Endodermal cell (in vitro differentiated cells): ENCODE data around the gene CXXC5. TPM values are rescaled to one million over a fixed set of nuclear protein-coding genes. Genes with fewer than 3 reads are reported as not detected.

Experiments used
- DNase-seq: peaks from one replicate; pipeline ENCODE4 v3.0.0-alpha.2; 2017
- H3K27ac ChIP-seq: 2 replicates; pipeline ENCODE4 v1.5.1; 2013; ENCODE audit warnings: mild to moderate bottlenecking, low read depth, low read length, moderate library complexity
- H3K27me3 ChIP-seq: 2 replicates; pipeline ENCODE4 v1.6.1; 2013; ENCODE audit warnings: mild to moderate bottlenecking, low read length, moderate library complexity; ENCODE audit not compliant: insufficient read depth, control insufficient read depth, poor library complexity, severe bottlenecking
- H3K36me3 ChIP-seq: 2 replicates; pipeline ENCODE4 v1.7.0; 2013; ENCODE audit warnings: mild to moderate bottlenecking, low read length, moderate library complexity; ENCODE audit not compliant: control insufficient read depth, insufficient read depth
- H3K4me1 ChIP-seq: one replicate; pipeline ENCODE4 v1.7.0; 2013; ENCODE audit warnings: low read length; ENCODE audit not compliant: control insufficient read depth, insufficient read depth
- H3K4me3 ChIP-seq: 2 replicates; pipeline ENCODE4 v1.5.1; 2013; ENCODE audit warnings: mild to moderate bottlenecking, low read length, moderate library complexity
- H3K9ac ChIP-seq: 2 replicates; pipeline ENCODE4 v1.6.1; 2013; ENCODE audit warnings: mild to moderate bottlenecking, low read length, moderate library complexity; ENCODE audit not compliant: poor library complexity, severe bottlenecking; ENCODE audit errors: extremely low read depth
- H3K9me3 ChIP-seq: 2 replicates; pipeline ENCODE4 v1.6.1; 2013; ENCODE audit warnings: mild to moderate bottlenecking, low read length, moderate library complexity; ENCODE audit not compliant: control insufficient read depth
- H3K27ac Mint-ChIP-seq: 2 replicates; pipeline ENCODE4 v1.8.0; 2020; ENCODE audit warnings: mixed read lengths
- H3K27me3 Mint-ChIP-seq: 2 replicates; pipeline ENCODE4 v1.8.0; 2021; ENCODE audit warnings: mild to moderate bottlenecking, mixed read lengths; ENCODE audit not compliant: insufficient read depth
- H3K36me3 Mint-ChIP-seq: 2 replicates; pipeline ENCODE4 v1.8.0; 2020; ENCODE audit warnings: low read depth, mixed read lengths
- H3K4me1 Mint-ChIP-seq: 2 replicates; pipeline ENCODE4 v1.8.0; 2020; ENCODE audit warnings: mixed read lengths
- H3K4me3 Mint-ChIP-seq: 2 replicates; pipeline ENCODE4 v1.8.0; 2020; ENCODE audit warnings: mild to moderate bottlenecking, moderate library complexity, mixed read lengths
- H3K9me3 Mint-ChIP-seq: 2 replicates; pipeline ENCODE4 v1.8.0; 2020; ENCODE audit warnings: mild to moderate bottlenecking, mixed read lengths
- WGBS, 2 experiments: methylation state at CpG; one replicate each; pipeline versions ENCODE4 v1.1.5 to v1.1.7; 2013; ENCODE audit warnings: missing lambda C conversion rate in 2 of 2, mixed read lengths in 1 of 2; ENCODE audit not compliant: insufficient coverage in 1 of 2, insufficient read length in 1 of 2; 5-methylcytosine and 5-hydroxymethylcytosine counted together
- total RNA-seq, 2 donors: library from RNA; stranded (reverse); fragmentation: NEBNext Ultra II Directional in 1 of 2; extraction: Animal tissue kit (Norgen Biotek cat#: 25700) in 1 of 2; gene quantifications; 2 replicates in 1 of 2; 3 replicates in 1 of 2; pipeline ENCODE4 v1.2.1, GENCODE V29; 2021
- TF ChIP-seq, protein P1 (sequence below): fragments of 200-600 bp; sonication (generic); conservative IDR thresholded peaks from 2 replicates; pipeline ENCODE4 v1.5.0; 2021; ENCODE audit warnings: antibody characterized with exemption, mild to moderate bottlenecking

The CXXC5 gene
- total RNA-seq, 2 donors from 2014 or later, result 50.5 to 67.9 TPM

DNA sequence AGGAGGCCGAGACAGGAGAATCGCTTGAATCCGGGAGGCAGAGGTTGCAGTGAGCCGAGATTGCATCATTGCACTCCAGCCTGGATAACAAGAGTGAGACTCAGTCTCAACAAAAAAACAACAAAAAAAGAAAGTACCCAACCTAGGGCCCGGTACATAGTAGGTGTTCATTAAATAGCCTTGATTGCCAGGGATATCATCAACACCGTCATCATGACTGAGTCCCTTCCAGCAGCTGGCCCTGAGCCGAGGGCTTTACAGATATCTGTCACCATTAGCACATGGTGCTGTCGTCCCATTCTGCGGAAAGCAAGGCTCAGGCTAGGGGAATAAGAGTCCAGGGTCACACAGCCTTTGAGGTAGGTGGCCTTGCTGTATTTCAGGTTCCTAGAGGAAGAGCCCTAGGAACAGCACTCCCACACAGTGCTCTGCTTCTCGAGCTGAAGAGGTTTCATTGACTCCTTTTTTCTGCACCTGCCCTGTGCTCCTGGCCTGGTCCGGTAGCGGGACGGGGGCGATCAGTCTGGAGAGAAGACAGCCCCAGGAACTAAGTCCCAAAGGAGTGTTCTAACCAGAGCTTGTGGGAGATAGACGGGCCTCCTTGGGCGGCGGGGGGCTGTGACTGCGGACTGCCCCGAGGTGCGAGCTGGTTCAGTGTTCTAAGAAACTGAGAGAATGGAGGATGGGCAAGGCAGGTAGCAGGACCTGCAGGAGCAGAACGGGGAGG lies 48.2 kb downstream of the CXXC5 start:
- H3K4me1 Mint-ChIP-seq, result peaks cover 35% of the 10 kb centered on the region
- H3K36me3 Mint-ChIP-seq, result no peaks in the 10 kb centered on the region
- H3K4me3 ChIP-seq, result no peak overlapping the region
- no peaks in the 10 kb centered on the region for H3K36me3 ChIP-seq
- H3K27ac Mint-ChIP-seq, result peak overlapping the region; percentile 93
- 50 to 57% methylated on average over 17 to 21 of the region's 21 CpGs for WGBS, 2 experiments
- H3K27me3 Mint-ChIP-seq, result peaks cover 14% of the 10 kb centered on the region
- peak overlapping the region; percentile 94 for H3K27ac ChIP-seq
- TF ChIP-seq, protein P1, sequence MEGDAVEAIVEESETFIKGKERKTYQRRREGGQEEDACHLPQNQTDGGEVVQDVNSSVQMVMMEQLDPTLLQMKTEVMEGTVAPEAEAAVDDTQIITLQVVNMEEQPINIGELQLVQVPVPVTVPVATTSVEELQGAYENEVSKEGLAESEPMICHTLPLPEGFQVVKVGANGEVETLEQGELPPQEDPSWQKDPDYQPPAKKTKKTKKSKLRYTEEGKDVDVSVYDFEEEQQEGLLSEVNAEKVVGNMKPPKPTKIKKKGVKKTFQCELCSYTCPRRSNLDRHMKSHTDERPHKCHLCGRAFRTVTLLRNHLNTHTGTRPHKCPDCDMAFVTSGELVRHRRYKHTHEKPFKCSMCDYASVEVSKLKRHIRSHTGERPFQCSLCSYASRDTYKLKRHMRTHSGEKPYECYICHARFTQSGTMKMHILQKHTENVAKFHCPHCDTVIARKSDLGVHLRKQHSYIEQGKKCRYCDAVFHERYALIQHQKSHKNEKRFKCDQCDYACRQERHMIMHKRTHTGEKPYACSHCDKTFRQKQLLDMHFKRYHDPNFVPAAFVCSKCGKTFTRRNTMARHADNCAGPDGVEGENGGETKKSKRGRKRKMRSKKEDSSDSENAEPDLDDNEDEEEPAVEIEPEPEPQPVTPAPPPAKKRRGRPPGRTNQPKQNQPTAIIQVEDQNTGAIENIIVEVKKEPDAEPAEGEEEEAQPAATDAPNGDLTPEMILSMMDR, result no peak
- H3K9ac ChIP-seq, result no peak overlapping the region
- H3K4me3 Mint-ChIP-seq, result peak overlapping the region; percentile 57
- H3K9me3 Mint-ChIP-seq, result no peaks in the 10 kb centered on the region
- DNase-seq, result no peak
- no peaks in the 10 kb centered on the region for H3K9me3 ChIP-seq
- no peaks in the 10 kb centered on the region for H3K27me3 ChIP-seq
- peaks cover 17% of the 10 kb centered on the region for H3K4me1 ChIP-seq

DNA sequence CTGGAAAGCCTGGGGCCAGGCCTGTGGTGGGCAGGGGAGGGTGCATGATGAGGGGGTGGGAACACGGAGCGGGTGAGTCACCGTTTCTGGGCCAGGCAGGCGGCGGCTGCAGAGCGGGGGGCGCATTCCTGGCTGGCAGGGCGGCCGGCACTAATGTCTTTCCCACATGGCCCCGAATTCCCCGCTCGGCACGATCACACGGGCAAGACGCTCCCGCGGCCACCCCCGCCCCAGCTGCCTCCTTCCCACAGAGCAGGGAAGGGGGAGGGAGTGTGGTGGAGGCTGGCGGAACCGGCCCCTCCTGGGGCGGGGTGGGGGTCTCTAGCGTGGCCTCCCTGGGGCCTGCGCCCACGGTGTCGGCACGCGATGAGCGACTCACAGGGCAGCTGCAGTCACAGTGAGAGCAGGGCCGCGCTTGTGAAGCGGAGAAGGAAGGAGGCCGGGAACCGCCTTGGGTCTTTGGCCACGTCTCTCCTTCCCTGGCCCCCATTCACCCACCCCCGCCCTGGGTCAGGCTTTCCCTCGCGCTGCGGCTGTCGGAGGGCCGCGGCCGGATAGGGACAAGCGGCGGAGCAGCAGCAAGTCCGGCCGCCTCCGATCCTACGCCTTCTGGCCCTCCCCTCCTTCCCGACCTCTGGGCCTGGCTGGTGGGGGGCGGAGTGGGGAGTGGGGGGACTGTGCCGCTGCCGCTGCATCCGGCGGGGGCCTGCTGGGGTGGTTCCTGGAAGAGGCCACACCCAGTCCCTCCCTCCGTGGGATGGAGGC lies 48.9 kb downstream of the CXXC5 start:
- 5 to 17% methylated on average over 12 to 51 of the region's 55 CpGs for WGBS, 2 experiments
- H3K27ac Mint-ChIP-seq, result peak overlapping the region; percentile 93

DNA sequence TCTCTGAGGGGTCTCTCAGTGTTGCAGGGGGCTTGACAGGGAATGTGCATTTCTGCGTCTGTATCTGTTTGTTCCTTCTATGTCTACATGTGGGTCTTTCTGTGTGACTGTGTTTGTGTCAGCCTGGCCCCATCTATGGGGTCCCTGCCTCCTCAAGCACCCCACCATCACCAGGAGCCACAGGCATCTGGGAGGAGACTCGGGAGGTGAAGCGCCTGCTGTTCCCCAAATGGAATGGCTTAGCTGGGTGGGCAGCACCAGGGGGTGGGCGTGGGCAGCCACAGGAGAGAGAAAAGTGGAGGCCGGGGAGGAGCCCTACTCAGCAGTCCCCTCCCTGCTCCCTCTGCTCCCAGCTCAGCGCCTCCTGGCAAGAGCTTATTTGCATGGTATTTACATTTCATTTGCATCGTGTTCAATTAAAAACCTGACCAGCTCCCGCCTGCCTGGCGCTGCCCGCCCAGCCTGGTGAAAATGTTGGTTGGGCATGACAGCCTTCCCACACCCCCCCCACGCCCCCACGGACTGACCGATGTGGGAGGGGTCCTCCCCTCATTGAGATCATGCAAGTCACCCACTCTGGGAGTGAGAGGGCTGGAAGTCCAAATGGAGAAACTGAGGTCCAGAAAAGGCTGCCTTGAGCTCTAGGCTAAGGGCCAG lies 50.5 kb downstream of the CXXC5 start:
- H3K4me3 Mint-ChIP-seq, result peak overlapping the region; percentile 57
- TF ChIP-seq, protein P1, result no peak
- H3K27me3 Mint-ChIP-seq, result peaks cover 11% of the 10 kb centered on the region
- Histone ChIP-seq H3K27me3 (no peaks in the 10 kb centered on the region), H3K36me3 (no peaks in the 10 kb centered on the region), H3K4me3 (no peak overlapping the region), H3K27ac (peak overlapping the region; percentile 48), H3K9me3 (no peaks in the 10 kb centered on the region), H3K4me1 (peaks cover 19% of the 10 kb centered on the region), H3K9ac (no peak overlapping the region)
- DNase-seq, result peak; percentile 97
- peaks cover 38% of the 10 kb centered on the region for H3K4me1 Mint-ChIP-seq
- H3K36me3 Mint-ChIP-seq, result no peaks in the 10 kb centered on the region
- WGBS, 2 experiments, result 27 to 40% methylated on average over 2 to 13 of the region's 13 CpGs
- no peaks in the 10 kb centered on the region for H3K9me3 Mint-ChIP-seq
- peak overlapping the region; percentile 91 for H3K27ac Mint-ChIP-seq

More for the DNA sequence above, 48.9 kb downstream of the CXXC5 start:
- TF ChIP-seq, protein P1, result no peak
- H3K27me3 ChIP-seq, result no peaks in the 10 kb centered on the region
- H3K9me3 ChIP-seq, result no peaks in the 10 kb centered on the region
- H3K4me3 ChIP-seq, result no peak overlapping the region
- peaks cover 19% of the 10 kb centered on the region for H3K4me1 ChIP-seq
- H3K27ac ChIP-seq, result peak overlapping the region; percentile 94
- no peaks in the 10 kb centered on the region for H3K36me3 ChIP-seq
- Mint-ChIP-seq H3K36me3 (no peaks in the 10 kb centered on the region), H3K9me3 (no peaks in the 10 kb centered on the region), H3K27me3 (peaks cover 14% of the 10 kb centered on the region), H3K4me1 (peaks cover 38% of the 10 kb centered on the region), H3K4me3 (peak overlapping the region; percentile 57)
- no peak overlapping the region for H3K9ac ChIP-seq
- peak; percentile 96 for DNase-seq
